HCT116 (cell line): ENCODE data around the gene HAAO.

Source experiments
- CEBPB ChIP-seq: IDR thresholded peaks from 2 replicates; pipeline ENCODE4 v1.6.1; 2012; ENCODE audit warnings: low read depth
- CTCF ChIP-seq, 3 experiments: fragments of 200-600 bp in 1 of 3; sonication (generic) in 1 of 3; IDR thresholded peaks in 2 of 3; conservative IDR thresholded peaks in 1 of 3; 2 replicates each; pipeline ENCODE4 v1.5.1; 2012 to 2017; ENCODE audit warnings: low read depth in 2 of 3, low read length in 2 of 3, antibody characterized with exemption in 1 of 3, borderline replicate concordance in 1 of 3, control low read depth in 1 of 3, mild to moderate bottlenecking in 1 of 3, mixed read lengths in 1 of 3, mixed run types in 1 of 3, moderate library complexity in 1 of 3; ENCODE audit not compliant: insufficient read depth in 1 of 3
- EGR1 ChIP-seq: IDR thresholded peaks from 2 replicates; pipeline ENCODE4 v1.6.1; 2012; ENCODE audit warnings: low read depth
- EZH2 ChIP-seq: fragments of 200-600 bp; sonication (generic); IDR thresholded peaks from 2 replicates; pipeline ENCODE4 v1.6.1; 2017; ENCODE audit warnings: antibody characterized with exemption, mixed run types
- FOSL1 ChIP-seq: IDR thresholded peaks from 2 replicates; pipeline ENCODE4 v1.6.1; 2012; ENCODE audit warnings: low read depth
- JUND ChIP-seq: IDR thresholded peaks from 2 replicates; pipeline ENCODE4 v1.6.1; 2012
- POLR2A ChIP-seq: IDR thresholded peaks from 2 replicates; pipeline ENCODE4 v1.7.0; 2011; ENCODE audit warnings: borderline replicate concordance; ENCODE audit not compliant: insufficient read depth, insufficient read length; ENCODE audit errors: extremely low read depth
- POLR2AphosphoS5 ChIP-seq: IDR thresholded peaks from 2 replicates; pipeline ENCODE4 v1.6.1; 2011; ENCODE audit warnings: mild to moderate bottlenecking, low read depth, low read length, moderate library complexity
- REST ChIP-seq: IDR thresholded peaks from 2 replicates; pipeline ENCODE4 v1.6.1; 2012; ENCODE audit warnings: low read depth
- SIN3A ChIP-seq: IDR thresholded peaks from 2 replicates; pipeline ENCODE4 v1.6.1; 2012; ENCODE audit warnings: low read depth
- SP1 ChIP-seq: IDR thresholded peaks from 2 replicates; pipeline ENCODE4 v1.6.1; 2012; ENCODE audit warnings: low read depth
- ZBTB33 ChIP-seq: IDR thresholded peaks from 2 replicates; pipeline ENCODE4 v1.6.1; 2011; ENCODE audit warnings: mild to moderate bottlenecking, low read length, moderate library complexity; ENCODE audit not compliant: insufficient replicate concordance; ENCODE audit errors: extremely low read depth
- ZNF274 ChIP-seq: fragments of 200-500 bp; sonication (Bioruptor generic); IDR thresholded peaks from 2 replicates; pipeline ENCODE4 v1.6.1; 2014; ENCODE audit warnings: mild to moderate bottlenecking, low read depth, low read length, inconsistent platforms
- TF ChIP-seq, protein P1 (sequence below): IDR thresholded peaks from 2 replicates; pipeline ENCODE4 v1.6.1; 2012

GRCh38 chr2:42762155-42762554, 30.2 kb downstream of the HAAO start:
- TF ChIP-seq FOSL1 (no peak), EZH2 (no peak), REST (no peak), CTCF (IDR thresholded peaks at IDR 0.05 in 2 of 3, conservative IDR thresholded peaks at IDR 0.05 in 1 of 3; ENCODE audit: borderline replicate concordance in 1 of 3, insufficient read depth in 1 of 3, low read depth in 2 of 3, low read length in 2 of 3) (no peak), CEBPB (no peak), ZBTB33 (no peak), ZNF274 (no peak), POLR2A (no peak), JUND (no peak), SP1 (no peak), SIN3A (no peak), POLR2AphosphoS5 (no peak), EGR1 (no peak)
- TF ChIP-seq, protein P1, sequence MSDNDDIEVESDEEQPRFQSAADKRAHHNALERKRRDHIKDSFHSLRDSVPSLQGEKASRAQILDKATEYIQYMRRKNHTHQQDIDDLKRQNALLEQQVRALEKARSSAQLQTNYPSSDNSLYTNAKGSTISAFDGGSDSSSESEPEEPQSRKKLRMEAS: no peak
